Uterus (tissue), 4 donors: ENCODE data around the gene ETV7. TPM values are rescaled to one million over a fixed set of nuclear protein-coding genes. Genes with fewer than 3 reads are reported as not detected.

Source experiments
- DNase-seq, 2 donors: peaks; one replicate each; pipeline ENCODE4 v3.0.0-alpha.2; 2019 to 2020
- H3K27ac ChIP-seq, 2 donors: fragments of 200-600 bp; sonication (generic); 1 replicate in 1 of 2; 2 replicates in 1 of 2; pipeline ENCODE4 v1.5.1; 2016 to 2018
- H3K27me3 ChIP-seq, 2 donors: fragments of 200-600 bp; sonication (generic); one replicate each; pipeline ENCODE4 v1.5.1; 2018 to 2019; ENCODE audit warnings: control low read depth in 1 of 2
- H3K36me3 ChIP-seq, 2 donors: fragments of 200-600 bp; sonication (generic); one replicate each; pipeline ENCODE4 v1.5.1; 2019; ENCODE audit warnings: control low read depth in 1 of 2
- H3K4me1 ChIP-seq, 2 donors: fragments of 200-600 bp; sonication (generic); one replicate each; pipeline ENCODE4 v1.5.1; 2018 to 2019; ENCODE audit warnings: control low read depth in 1 of 2
- H3K4me3 ChIP-seq, 2 donors: fragments of 200-600 bp; sonication (generic); 1 replicate in 1 of 2; 2 replicates in 1 of 2; pipeline ENCODE4 v1.5.1; 2018 to 2019; ENCODE audit warnings: mild to moderate bottlenecking in 1 of 2
- H3K9me3 ChIP-seq, 2 donors: fragments of 200-600 bp; sonication (generic); one replicate each; pipeline ENCODE4 v1.5.1; 2019; ENCODE audit warnings: control low read depth in 1 of 2
- CTCF ChIP-seq, 4 experiments: fragments of 200-600 bp in 2 of 4; fragments of 450-650 bp in 2 of 4; sonication (generic) in 2 of 4; IDR thresholded peaks; one replicate each; pipeline ENCODE4 v1.5.1; 2016 to 2019; ENCODE audit warnings: antibody characterized with exemption in 4 of 4, mild to moderate bottlenecking in 2 of 4, moderate library complexity in 1 of 4
- POLR2A ChIP-seq, 2 donors: fragments of 450-650 bp; IDR thresholded peaks; one replicate each; pipeline ENCODE4 v1.6.1; 2016; ENCODE audit warnings: antibody characterized with exemption in 2 of 2, mild to moderate bottlenecking in 1 of 2, moderate library complexity in 1 of 2
- intact Hi-C: fragments of 100-400 bp; cut with DNase I; formaldehyde crosslinking; loops from one replicate; pipeline ENCODE4 v1.15.1; 2023; ENCODE audit warnings: low total_unique reads
- total RNA-seq, 4 donors: library from RNA; depleted of rRNA in 3 of 4; stranded (reverse); fragments of >200 nt in 3 of 4; gene quantifications; one replicate each; pipeline versions ENCODE4 v1.1.0 to v1.2.4, GENCODE V29; 2014 to 2023
- donor health status: DM: yes; HTN: yes; CAD: no.

The ETV7 gene
- total RNA-seq, 4 donors from 2014 or later, result 1.3 TPM; not detected in 3

- Histone ChIP-seq H3K27ac (no peak overlapping the region), H3K27me3 (no peaks in the 10 kb centered on the region), H3K4me3 (no peak overlapping the region), H3K36me3 (no peaks in the 10 kb centered on the region), H3K9me3 (no peaks in the 10 kb centered on the region), H3K4me1 (no peaks in the 10 kb centered on the region)
- DNase-seq, result no peak
- intact Hi-C loops, result no loop called here
- TF ChIP-seq CTCF (IDR thresholded peaks at IDR 0.05) (peak in 3 of 4 experiments; percentile 22 to 42 (median 27)), POLR2A (IDR thresholded peaks at IDR 0.05) (no peak)
Observed at GRCh38 chr6:36428911-36429310, 41.4 kb upstream of the ETV7 start.

GRCh38 chr6:36426622-36427021 is 39.2 kb upstream of the ETV7 start:
- no peak overlapping the region for H3K4me3 ChIP-seq
- TF ChIP-seq POLR2A (IDR thresholded peaks at IDR 0.05) (no peak), CTCF (IDR thresholded peaks at IDR 0.05) (no peak)
- H3K36me3 ChIP-seq, result no peaks in the 10 kb centered on the region
- no peaks in the 10 kb centered on the region for H3K27me3 ChIP-seq
- no peaks in the 10 kb centered on the region for H3K9me3 ChIP-seq
- H3K27ac ChIP-seq, result no peak overlapping the region
- DNase-seq, result no peak
- intact Hi-C loops, result no loop called here
- no peaks in the 10 kb centered on the region for H3K4me1 ChIP-seq

GRCh38 chr6:36423101-36423824 is 35.8 kb upstream of the ETV7 start:
- intact Hi-C loops, result no loop called here
- Histone ChIP-seq H3K36me3 (no peaks in the 10 kb centered on the region), H3K9me3 (no peaks in the 10 kb centered on the region), H3K4me3 (peak overlapping the region; percentile 42 to 49), H3K27ac (peak overlapping the region; percentile 87 to 92), H3K4me1 (no peaks in the 10 kb centered on the region), H3K27me3 (no peaks in the 10 kb centered on the region)
- peak; percentile 56 to 76 for TF ChIP-seq POLR2A (IDR thresholded peaks at IDR 0.05)
- peak; percentile 56 to 84 (median 66) for TF ChIP-seq CTCF (IDR thresholded peaks at IDR 0.05)
- DNase-seq, result peak; percentile 97

- H3K27me3 ChIP-seq, result no peaks in the 10 kb centered on the region
- intact Hi-C loops, result no loop called here
- H3K36me3 ChIP-seq, result no peaks in the 10 kb centered on the region
- no peaks in the 10 kb centered on the region for H3K4me1 ChIP-seq
- DNase-seq, result no peak
- peak overlapping the region; percentile 42 to 49 for H3K4me3 ChIP-seq
- H3K9me3 ChIP-seq, result no peaks in the 10 kb centered on the region
- H3K27ac ChIP-seq, result peak overlapping the region; percentile 87 to 92
- no peak for TF ChIP-seq CTCF (IDR thresholded peaks at IDR 0.05)
- no peak for TF ChIP-seq POLR2A (IDR thresholded peaks at IDR 0.05)
Observed at GRCh38 chr6:36422714-36423100, 35.2 kb upstream of the ETV7 start.

GRCh38 chr6:36419310-36419709 is 31.8 kb upstream of the ETV7 start:
- intact Hi-C loops, result loop anchor here (10.0 kb wide), 1 partner anchor 265 kb away; no protein-coding TSS in a partner anchor
- DNase-seq, result no peak
- H3K4me3 ChIP-seq, result no peak overlapping the region
- no peaks in the 10 kb centered on the region for H3K27me3 ChIP-seq
- no peaks in the 10 kb centered on the region for H3K36me3 ChIP-seq
- H3K4me1 ChIP-seq, result no peaks in the 10 kb centered on the region
- TF ChIP-seq CTCF (IDR thresholded peaks at IDR 0.05) (no peak), POLR2A (IDR thresholded peaks at IDR 0.05) (no peak)
- H3K9me3 ChIP-seq, result no peaks in the 10 kb centered on the region
- no peak overlapping the region for H3K27ac ChIP-seq
